Effector memory CD8-positive, alpha-beta T cell (primary cell): ENCODE results near the gene FAM241A.
A peak's percentile ranks its signal among the peaks of the same experiment; 100 is the strongest.
"Not testable (repeated sequence)": the region's sequence is repeated elsewhere in the genome, so short reads cannot be mapped to it uniquely, and the experiment has no call there.

ENCODE experiments used
- ATAC-seq: fragments of 150-1000 bp; cut with Tn5 transposase; replicated peaks from 2 replicates; pipeline ENCODE4 v1.10.0; 2021; ENCODE audit warnings: mild to moderate bottlenecking, moderate library complexity
- DNase-seq, 3 experiments: peaks; one replicate each; pipeline ENCODE4 v3.0.0; 2021
- H3K27ac Mint-ChIP-seq, 2 donors: one replicate each; pipeline ENCODE4 v1.8.0; 2022; ENCODE audit warnings: mild to moderate bottlenecking in 2 of 2, mixed read lengths in 2 of 2, moderate library complexity in 2 of 2
- H3K27me3 Mint-ChIP-seq, 2 donors: one replicate each; pipeline ENCODE4 v1.8.0; 2022; ENCODE audit warnings: mixed read lengths in 2 of 2
- H3K36me3 Mint-ChIP-seq: one replicate; pipeline ENCODE4 v1.8.0; 2022; ENCODE audit warnings: mild to moderate bottlenecking, moderate library complexity, mixed read lengths; ENCODE audit not compliant: insufficient read depth
- H3K4me1 Mint-ChIP-seq, 2 donors: one replicate each; pipeline ENCODE4 v1.8.0; 2022; ENCODE audit warnings: low read depth in 2 of 2, mixed read lengths in 2 of 2
- H3K4me3 Mint-ChIP-seq, 2 donors: one replicate each; pipeline ENCODE4 v1.8.0; 2022; ENCODE audit warnings: mild to moderate bottlenecking in 2 of 2, mixed read lengths in 2 of 2, moderate library complexity in 2 of 2
- H3K9me3 Mint-ChIP-seq, 2 donors: one replicate each; pipeline ENCODE4 v1.8.0; 2022; ENCODE audit warnings: mixed read lengths in 2 of 2

FAM241A gene

DNA sequence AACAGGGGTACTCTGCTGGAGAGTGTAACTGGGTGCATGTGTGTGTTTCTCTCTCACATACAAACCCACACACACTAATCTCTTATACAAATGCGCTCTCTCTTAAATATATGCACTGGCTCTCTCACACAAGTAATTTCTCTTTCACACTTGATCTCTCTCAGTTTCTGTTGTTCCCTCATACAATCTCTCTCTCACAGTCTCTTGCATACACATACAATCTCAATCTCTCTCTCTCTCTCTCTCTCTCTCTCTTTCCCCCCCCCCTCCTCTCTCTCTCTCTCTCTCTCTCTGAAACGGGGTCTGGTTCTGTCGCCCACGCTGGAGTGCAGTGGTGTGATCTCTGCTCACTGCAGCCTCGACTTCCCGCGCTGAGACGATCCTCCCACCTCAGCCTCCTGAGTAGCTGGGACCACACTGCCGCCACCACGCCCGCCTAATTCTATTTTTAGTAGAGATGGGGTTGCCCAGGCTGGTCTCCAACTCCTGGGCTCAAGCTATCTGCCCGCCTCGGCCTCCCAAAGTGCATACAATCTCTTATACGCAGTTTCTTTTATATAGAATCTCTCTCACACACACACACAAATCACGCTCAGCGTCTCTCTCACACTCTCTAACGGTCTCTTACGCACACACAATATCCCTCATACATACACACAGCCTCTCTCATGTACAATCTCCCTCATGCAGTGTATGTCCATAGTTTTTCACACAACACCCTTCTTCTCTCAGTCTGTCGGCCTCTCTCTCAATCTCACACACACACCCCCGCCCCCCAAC, 518 bp upstream of the FAM241A start:
- H3K36me3 Mint-ChIP-seq = peaks cover 3% of the 10 kb centered on the region
- no peak for DNase-seq
- H3K9me3 Mint-ChIP-seq = no peaks in the 10 kb centered on the region
- peak overlapping the region; percentile 38 to 66 for H3K4me3 Mint-ChIP-seq
- ATAC-seq = no peak
- H3K27ac Mint-ChIP-seq = peak overlapping the region; percentile 36 to 59
- H3K4me1 Mint-ChIP-seq = peaks cover 9 to 13% of the 10 kb centered on the region in 2 donors
- no peaks in the 10 kb centered on the region for H3K27me3 Mint-ChIP-seq

DNA sequence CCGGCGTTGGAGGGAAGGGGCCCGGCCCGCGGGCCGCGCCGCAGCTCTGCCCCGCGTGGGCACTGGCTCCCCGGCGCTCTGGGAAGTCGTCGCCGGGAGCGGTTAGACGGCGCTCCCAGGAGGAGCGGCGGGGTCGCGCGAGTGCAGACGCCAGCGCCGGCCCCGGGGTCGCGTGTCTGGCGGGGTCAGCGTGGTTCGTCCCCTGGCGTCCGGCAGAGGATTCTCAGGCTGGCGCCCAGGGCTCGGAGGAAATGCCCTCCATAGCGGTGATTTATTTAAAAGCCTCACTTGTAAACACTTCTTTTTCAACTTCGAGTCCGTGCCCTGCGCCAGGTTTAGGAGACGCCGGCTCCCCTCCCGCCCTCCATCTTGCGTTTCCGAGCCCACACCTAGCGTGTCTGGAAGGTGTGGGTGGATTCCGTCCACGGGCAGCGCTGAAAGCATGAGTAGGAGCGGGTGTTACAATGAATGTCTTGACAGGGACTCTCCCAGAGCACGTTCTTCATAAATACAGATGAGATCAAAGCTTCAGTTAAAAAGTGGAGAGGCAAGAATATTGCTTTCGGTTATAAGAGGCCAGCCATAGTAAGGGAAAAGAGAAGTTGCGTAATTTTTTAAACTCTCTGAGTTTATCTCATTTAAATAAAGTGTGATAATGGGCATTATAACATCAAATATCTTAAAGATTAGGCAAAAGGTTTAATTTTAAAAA, 692 bp downstream of the FAM241A start:
- peak; percentile 71 for ATAC-seq
- DNase-seq = peak; percentile 49 to 60 (median 57)
- Mint-ChIP-seq H3K27me3 (no peaks in the 10 kb centered on the region), H3K36me3 (peaks cover 3% of the 10 kb centered on the region), H3K9me3 (no peaks in the 10 kb centered on the region), H3K4me1 (peaks cover 9 to 13% of the 10 kb centered on the region in 2 donors), H3K27ac (peak overlapping the region; percentile 88 to 90), H3K4me3 (peak overlapping the region; percentile 89 to 90)

DNA sequence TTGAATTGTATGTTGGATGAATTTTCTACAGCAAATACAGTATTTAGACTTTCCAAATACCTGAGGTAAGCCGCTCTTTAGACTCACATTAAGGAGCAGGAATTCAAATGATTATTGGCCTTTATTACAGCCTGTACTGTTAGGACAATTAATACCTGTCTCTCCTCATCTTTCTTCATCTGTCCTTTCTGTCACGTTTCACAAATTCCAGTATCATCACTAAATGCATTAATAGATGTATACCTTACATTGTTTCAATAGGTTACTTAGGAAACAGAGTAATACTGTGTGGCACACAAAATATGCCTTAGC, 1.2 kb downstream of the FAM241A start:
- H3K27ac Mint-ChIP-seq = peak overlapping the region; percentile 88 to 90
- no peak for DNase-seq
- peaks cover 3% of the 10 kb centered on the region for H3K36me3 Mint-ChIP-seq
- H3K27me3 Mint-ChIP-seq = no peaks in the 10 kb centered on the region
- H3K4me1 Mint-ChIP-seq = peaks cover 9 to 13% of the 10 kb centered on the region in 2 donors
- H3K4me3 Mint-ChIP-seq = peak overlapping the region; percentile 89 to 90
- ATAC-seq = no peak
- H3K9me3 Mint-ChIP-seq = no peaks in the 10 kb centered on the region

DNA sequence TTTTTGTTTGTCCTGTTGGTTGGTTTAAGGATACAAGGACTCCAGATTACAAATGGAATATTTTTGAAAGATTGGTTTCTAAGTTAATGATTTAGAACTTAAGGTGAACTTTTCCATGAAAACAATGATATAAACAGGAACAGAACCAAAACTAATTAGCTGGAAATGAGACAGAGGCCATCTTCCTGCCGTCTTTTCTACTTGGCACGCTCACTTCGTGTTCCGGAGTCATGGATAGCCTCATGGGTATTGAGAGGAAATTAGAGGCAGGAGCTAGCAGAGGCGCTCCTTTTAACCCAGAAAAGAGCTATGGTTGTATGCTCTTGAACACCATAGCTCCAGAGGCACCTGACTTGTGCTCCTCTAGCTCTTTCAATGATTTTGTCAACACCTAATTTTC, 2.4 kb downstream of the FAM241A start:
- H3K27ac Mint-ChIP-seq = peak overlapping the region in 1 of 2 donors; percentile 13
- DNase-seq (no peak), ATAC-seq (no peak)
- H3K27me3 Mint-ChIP-seq = no peaks in the 10 kb centered on the region
- H3K4me3 Mint-ChIP-seq = peak overlapping the region in 1 of 2 donors; percentile 2
- H3K9me3 Mint-ChIP-seq = no peaks in the 10 kb centered on the region
- peaks cover 9 to 13% of the 10 kb centered on the region in 2 donors for H3K4me1 Mint-ChIP-seq
- peaks cover 3% of the 10 kb centered on the region for H3K36me3 Mint-ChIP-seq

DNA sequence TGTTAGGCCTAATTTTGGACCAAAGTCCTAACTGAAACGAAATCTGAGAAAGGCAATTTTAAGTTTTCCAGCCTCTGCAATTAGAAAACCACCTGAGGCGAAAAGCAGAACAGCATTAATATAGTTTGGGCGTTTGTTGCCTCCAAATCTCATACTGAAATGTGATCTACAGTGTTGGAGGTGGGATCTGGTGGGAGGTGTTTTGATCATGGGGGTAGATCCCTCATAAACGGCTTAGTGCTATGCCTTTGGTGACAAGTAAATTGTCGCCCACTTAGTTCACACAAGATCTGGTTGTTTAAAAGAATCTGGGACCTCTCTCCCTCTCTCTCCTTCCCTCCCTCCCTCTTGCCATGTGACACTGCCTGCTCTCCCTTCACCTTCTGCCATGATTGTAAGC, 5.7 kb downstream of the FAM241A start:
- H3K27me3 Mint-ChIP-seq = no peaks in the 10 kb centered on the region
- H3K36me3 Mint-ChIP-seq = peaks cover 2% of the 10 kb centered on the region
- no peaks in the 10 kb centered on the region for H3K9me3 Mint-ChIP-seq
- ATAC-seq = no peak
- no peak overlapping the region for H3K27ac Mint-ChIP-seq
- peaks cover 8 to 11% of the 10 kb centered on the region in 2 donors for H3K4me1 Mint-ChIP-seq
- DNase-seq = no peak
- H3K4me3 Mint-ChIP-seq = no peak overlapping the region

DNA sequence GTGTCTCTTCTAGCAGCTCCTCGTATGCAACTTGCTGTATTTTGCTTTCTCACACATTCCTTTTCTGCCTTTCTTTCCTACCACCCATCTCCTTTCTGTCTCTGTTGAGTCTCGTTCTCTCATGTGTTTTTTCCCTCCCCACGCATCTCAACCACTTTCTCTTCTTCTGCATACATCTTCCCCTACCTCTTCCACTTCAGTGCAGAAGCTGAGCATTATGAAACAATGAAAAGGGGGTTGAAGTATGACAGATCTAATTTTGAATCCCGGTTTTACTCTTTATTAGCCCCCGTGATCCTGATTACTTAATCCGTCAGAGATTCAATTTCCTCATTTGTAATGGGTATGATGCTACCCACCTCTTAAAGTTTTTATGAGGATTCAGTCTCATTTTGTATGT, 7.3 kb downstream of the FAM241A start:
- peaks cover 0 to 6% of the 10 kb centered on the region in 2 donors for H3K27me3 Mint-ChIP-seq
- H3K9me3 Mint-ChIP-seq = no peaks in the 10 kb centered on the region
- no peaks in the 10 kb centered on the region for H3K36me3 Mint-ChIP-seq
- H3K4me3 Mint-ChIP-seq = no peak overlapping the region
- DNase-seq = no peak
- no peak for ATAC-seq
- H3K4me1 Mint-ChIP-seq = peaks cover 0 to 5% of the 10 kb centered on the region in 2 donors
- no peak overlapping the region for H3K27ac Mint-ChIP-seq

DNA sequence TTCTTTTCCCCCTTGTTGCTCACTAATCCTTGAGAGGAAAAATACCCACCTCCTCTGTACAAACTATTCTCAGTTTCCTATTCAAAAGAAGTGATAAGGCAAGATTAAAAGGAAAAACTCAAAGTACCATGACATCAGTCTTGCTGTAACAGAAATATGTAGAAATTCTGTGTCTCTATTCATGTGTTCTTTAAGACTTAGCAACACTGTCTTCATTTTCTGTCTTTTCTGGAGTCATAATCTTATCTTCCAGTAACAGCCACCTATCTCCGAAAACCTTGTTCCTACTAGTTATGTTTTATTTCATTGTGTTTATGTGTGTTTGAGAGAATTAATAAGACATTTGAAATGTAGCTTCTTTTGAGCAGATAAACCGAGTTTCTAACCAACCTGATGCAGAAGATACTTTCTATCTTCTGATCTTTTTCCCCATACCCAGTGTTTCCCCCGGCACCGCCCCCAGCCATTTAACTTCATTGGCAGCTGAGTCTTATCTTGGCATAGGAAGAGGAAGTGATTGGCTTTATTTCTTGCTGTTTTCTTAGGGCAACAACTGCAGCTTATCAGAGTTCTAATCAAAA, 8.0 kb downstream of the FAM241A start:
- Mint-ChIP-seq H3K27me3 (peaks cover 0 to 6% of the 10 kb centered on the region in 2 donors), H3K27ac (no peak overlapping the region), H3K36me3 (no peaks in the 10 kb centered on the region), H3K4me3 (no peak overlapping the region), H3K9me3 (no peaks in the 10 kb centered on the region), H3K4me1 (peaks cover 0 to 5% of the 10 kb centered on the region in 2 donors)
- ATAC-seq = no peak
- no peak for DNase-seq

DNA sequence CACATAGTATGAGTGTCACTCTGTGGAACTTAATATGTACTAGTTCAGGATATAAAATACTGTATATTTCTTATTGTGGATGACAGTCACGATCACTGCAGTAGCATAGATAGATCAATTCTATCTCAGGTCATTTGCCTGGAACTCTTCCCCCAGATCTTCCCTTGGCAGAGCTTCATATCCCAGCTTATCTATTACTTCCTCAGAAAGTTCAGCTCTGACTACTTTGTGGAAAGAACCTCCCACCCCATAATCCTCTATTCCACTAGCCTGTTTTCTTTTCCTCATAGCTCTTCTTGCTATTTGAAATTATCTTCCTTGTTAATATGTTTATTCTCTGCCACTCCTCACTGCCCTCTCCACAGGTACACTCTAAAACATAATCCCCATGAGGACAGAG, 10.9 kb downstream of the FAM241A start:
- Mint-ChIP-seq H3K9me3 (peaks cover 0 to 7% of the 10 kb centered on the region in 2 donors), H3K4me1 (peaks cover 0 to 5% of the 10 kb centered on the region in 2 donors), H3K27me3 (peaks cover 0 to 6% of the 10 kb centered on the region in 2 donors), H3K4me3 (no peak overlapping the region), H3K27ac (no peak overlapping the region), H3K36me3 (peaks cover 3% of the 10 kb centered on the region)
- no peak for ATAC-seq
- no peak for DNase-seq

DNA sequence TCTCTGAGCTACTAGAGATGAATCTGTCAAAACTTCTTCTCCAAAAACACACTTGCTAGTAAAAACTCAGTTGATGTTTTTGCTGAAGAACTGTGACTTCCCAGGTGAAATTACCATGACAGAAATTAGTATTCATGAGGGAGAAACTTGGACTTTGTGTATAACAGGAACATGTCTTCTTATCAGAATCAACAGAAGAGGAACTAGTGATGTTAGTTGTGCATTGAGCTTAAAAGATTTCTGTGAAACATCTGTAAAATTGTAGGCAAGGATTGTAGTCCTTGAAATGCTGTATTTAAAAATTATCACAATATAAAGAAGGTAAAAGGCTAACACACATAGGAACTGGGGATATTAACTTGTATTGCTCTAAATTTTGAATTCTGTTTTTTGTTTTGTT, 11.3 kb downstream of the FAM241A start:
- Mint-ChIP-seq H3K4me1 (peaks cover 0 to 5% of the 10 kb centered on the region in 2 donors), H3K4me3 (no peak overlapping the region), H3K27me3 (peaks cover 0 to 6% of the 10 kb centered on the region in 2 donors), H3K27ac (no peak overlapping the region), H3K9me3 (peaks cover 0 to 10% of the 10 kb centered on the region in 2 donors), H3K36me3 (peaks cover 3% of the 10 kb centered on the region)
- ATAC-seq (no peak), DNase-seq (no peak)

DNA sequence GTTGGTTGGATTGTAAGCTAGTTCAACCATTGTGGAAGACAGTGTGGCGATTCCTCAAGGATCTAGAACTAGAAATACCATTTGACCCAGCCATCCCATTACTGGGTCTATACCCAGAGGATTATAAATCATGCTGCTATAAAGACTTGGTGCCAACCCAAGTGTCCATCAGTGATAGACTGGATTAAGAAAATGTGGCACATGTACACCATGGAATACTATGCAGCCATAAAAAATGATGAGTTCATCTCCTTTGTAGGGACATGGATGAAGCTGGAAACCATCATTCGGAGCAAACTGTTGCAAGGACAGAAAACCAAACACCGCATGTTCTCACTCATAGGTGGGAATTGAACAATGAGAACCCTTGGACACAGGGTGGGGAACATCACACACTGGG, 18.5 kb downstream of the FAM241A start:
- not testable (repeated sequence) for H3K27ac Mint-ChIP-seq, H3K27me3 Mint-ChIP-seq, ATAC-seq, H3K36me3 Mint-ChIP-seq, DNase-seq, H3K4me3 Mint-ChIP-seq, H3K4me1 Mint-ChIP-seq
- peaks cover 0 to 10% of the 10 kb centered on the region in 2 donors for H3K9me3 Mint-ChIP-seq

DNA sequence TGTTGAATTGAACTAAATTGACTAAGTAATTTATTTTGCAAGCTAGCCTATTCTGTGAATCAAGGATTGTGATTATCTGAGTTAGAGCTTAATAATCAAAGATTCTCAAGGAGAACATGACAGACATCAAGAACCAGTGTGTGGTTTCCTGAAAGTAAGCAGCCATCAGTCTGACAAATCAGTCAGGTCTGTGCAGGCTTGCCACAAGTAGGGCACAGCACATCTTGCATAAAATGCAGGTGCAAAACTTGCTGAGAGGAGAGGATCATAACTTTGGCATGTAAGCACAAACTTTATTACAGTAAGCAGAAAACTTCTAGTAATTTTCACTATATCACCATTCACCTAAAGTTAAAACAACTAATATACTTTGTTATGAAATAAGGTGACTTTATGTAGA, 22.5 kb downstream of the FAM241A start:
- Mint-ChIP-seq H3K4me1 (peaks cover 11 to 13% of the 10 kb centered on the region in 2 donors), H3K9me3 (no peaks in the 10 kb centered on the region), H3K4me3 (no peak overlapping the region), H3K27ac (peak overlapping the region in 1 of 2 donors; percentile 3), H3K36me3 (peaks cover 7% of the 10 kb centered on the region), H3K27me3 (no peaks in the 10 kb centered on the region)
- peak in 2 of 3 experiments; percentile 19 for DNase-seq
- peak; percentile 98 for ATAC-seq

DNA sequence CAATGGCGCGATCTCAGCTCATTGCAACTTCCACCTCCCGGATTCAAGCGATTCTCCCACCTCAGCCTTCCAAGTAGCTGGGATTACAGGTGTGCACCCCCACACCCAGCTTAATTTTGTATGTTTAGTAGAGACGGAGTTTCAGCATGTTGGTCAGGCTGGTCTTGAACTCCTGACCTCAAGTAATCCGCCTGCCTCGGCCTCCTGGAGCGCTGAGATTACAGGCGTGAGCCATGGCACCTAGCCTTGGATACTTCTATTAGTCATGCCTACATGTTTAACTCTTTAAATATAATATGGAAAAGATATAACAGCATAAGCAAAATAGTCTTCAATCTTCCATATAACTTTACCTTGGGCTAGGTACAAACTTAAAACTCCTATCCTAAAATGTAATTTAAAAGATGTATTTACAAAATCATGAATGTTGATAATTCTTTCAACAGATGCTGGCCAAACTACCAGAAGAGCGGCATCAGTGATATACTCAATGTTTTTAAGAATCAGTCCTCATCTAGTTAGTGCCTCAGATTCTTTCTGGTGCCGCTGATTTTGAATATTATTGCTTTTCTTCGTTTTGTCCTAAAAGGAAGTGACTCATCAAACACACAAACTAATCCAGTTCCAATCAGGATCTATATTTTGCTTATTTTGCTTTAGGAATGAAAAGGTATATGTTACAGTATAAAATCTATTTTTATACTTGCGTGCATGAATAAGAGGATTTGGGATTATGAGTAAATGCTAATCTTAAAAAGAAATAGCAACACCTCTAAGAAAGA, 23.7 kb downstream of the FAM241A start:
- Mint-ChIP-seq H3K36me3 (peaks cover 7% of the 10 kb centered on the region), H3K27ac (no peak overlapping the region), H3K27me3 (no peaks in the 10 kb centered on the region), H3K9me3 (no peaks in the 10 kb centered on the region), H3K4me3 (no peak overlapping the region), H3K4me1 (peaks cover 11 to 13% of the 10 kb centered on the region in 2 donors)
- DNase-seq = no peak
- ATAC-seq = no peak

DNA sequence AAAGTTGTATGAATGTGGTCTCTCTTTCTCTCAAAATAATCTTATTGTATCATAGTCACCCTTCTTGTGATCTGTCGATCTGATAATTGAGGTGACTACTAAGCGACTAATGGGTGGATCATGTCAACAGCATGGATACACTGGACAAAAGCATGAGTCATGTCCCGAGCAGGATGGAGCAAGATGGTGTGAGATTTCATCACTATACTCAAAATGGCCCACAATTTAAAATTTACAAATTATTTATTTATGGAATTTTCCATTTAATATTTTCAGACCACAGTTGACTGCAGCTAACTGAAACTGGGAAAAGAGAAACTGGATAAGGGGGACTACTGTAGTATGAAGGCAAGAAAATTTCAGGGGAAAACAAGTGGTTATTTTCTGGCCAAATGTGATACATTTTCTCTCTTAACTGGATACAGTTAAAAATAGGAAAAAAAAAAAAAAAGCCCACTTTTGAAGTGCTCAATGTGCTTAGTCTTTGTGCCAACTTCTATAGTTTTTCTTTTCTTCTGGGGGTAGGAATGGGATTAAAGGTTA, 25.3 kb downstream of the FAM241A start:
- H3K9me3 Mint-ChIP-seq = no peaks in the 10 kb centered on the region
- peaks cover 7% of the 10 kb centered on the region for H3K36me3 Mint-ChIP-seq
- no peak overlapping the region for H3K4me3 Mint-ChIP-seq
- DNase-seq (no peak), ATAC-seq (no peak)
- H3K27me3 Mint-ChIP-seq = no peaks in the 10 kb centered on the region
- H3K27ac Mint-ChIP-seq = no peak overlapping the region
- H3K4me1 Mint-ChIP-seq = peaks cover 11 to 13% of the 10 kb centered on the region in 2 donors
